Measurements from ENCODE around the gene ZC3H13.

Gene ZC3H13

GRCh38 chr13:45932676-45933075 lies 119.9 kb downstream of the ZC3H13 start:
- no peak for DNase-seq

DNA sequence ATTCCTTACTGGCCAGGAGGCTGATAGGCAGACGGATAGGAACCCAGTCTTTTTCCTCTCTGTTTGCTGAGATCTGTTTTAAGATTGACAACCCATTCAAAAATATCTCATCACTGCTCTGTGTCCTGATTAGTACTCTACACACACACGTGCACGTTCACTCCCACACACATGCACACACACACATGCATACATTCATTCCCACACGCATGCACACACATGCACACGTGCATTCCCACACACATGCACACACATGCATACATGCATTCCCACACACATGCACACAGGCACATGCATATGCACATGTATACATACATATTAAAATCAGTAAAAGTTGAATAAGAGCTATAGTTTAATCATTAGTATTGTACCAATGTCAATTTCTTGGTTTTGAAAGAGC lies 120.4 kb downstream of the ZC3H13 start:
- no peak for DNase-seq

DNA sequence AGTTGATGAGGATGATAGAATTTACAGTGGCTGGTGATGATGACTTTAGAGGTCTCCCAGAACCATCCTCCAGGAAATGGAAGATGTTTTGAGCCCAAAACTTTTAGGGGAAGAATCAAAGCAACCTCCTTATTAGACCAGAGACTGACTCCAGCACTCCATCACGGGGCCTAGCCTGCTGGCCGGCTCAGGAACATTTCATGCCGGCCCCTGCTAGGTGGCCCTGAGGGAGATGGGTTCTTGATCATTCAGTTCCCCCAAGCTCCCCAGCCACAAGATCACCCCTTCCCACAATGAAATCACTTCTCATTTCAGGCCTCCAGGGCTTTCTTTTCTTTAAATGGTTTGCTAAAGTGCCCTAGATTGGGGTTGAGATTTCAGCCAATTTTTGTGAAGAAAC lies 121.3 kb downstream of the ZC3H13 start:
- no peak for DNase-seq

DNA sequence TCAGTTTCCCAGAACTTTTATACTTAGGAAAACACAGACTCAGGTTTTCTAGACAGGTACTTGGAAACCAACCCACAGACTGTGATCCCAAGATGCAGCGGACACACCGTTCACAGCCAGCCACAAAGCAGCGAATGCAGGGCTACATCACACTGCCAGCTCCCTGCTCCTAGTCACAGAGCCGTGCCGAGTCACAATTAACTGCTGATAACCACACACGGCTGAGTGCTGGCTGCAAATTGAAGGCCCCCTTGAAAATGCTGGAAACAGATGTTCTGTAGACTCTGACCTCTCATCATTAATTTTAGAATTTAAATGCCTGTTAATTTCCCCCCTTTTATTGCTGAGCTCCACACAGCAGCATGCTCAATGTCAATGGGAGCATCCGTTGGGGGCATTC lies 122.4 kb downstream of the ZC3H13 start:
- no peak for DNase-seq

- DNase-seq: no peak
Measured at GRCh38 chr13:45928843-45929242, 123.7 kb downstream of the ZC3H13 start.

GRCh38 chr13:45928176-45928575 lies 124.4 kb downstream of the ZC3H13 start:
- no peak for DNase-seq

DNA sequence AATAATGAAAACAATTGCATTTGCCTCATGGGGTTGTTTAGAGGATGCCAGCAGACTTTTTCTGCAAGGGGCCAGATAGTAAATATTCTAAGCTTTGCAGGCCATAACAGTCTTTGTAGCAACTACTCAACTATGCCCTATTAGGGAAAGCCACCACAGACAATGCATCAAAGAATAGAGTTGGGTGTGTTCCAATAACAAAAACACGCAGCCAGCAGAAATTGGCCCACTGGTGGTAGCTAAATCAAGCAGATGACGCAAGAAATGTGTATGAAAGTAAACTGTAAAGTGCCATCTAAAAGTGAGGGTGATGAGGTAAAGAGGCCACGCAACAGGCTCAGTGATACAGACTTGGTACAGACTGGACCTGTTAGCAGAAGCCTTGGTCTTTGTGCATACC lies 125.8 kb downstream of the ZC3H13 start:
- no peak for DNase-seq

GRCh38 chr13:45925151-45925550 lies 127.4 kb downstream of the ZC3H13 start:
- no peak for DNase-seq

DNA sequence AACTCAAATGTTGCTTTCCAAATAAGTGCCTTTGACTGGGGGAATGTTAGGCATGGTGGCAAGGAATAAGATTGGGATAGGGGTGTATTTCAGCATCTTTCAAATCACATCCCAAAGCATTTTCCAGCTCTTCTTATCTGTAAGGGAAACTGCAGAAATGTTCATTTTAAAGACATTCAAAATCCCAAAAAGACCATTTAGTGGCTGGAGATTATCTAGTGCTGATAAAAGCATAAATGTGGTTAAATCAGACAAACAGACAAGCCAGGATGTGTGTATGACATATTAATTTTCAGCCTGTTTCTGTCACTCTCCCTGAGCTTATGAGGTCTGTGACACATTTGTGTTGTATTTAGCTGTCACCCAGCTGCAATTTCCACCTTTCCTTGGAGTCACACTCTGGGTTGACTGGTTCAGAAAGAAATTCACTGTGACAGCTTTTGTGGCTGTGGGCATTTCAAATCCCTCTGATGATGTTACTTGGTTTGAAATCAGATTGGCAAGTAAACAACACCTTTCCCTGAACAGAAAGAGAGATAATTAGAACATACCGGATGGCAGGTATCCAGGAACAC lies 131.3 kb downstream of the ZC3H13 start:
- no peak for DNase-seq

DNA sequence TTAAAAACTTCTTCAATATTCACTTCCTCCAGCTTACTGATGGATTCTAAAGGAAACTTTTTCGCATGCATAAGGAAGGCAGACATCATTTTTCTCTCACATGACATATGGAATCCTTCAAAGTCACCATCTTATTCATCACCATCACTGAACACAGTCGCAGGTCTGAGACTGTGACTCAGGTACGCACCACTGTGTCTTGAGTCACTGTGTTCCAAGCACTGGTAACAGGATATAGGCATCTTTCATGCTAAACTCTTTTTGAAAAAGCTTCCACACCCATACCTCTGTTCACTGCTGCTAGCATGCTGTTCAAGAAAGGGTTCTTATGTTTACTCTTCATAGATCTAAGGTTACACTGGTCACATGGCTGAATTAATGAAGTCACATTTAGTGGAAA lies 133.9 kb downstream of the ZC3H13 start:
- no peak for DNase-seq

- DNase-seq: no peak
Measured at GRCh38 chr13:45917019-45917418, 135.5 kb downstream of the ZC3H13 start.

GRCh38 chr13:45915686-45916439 lies 136.7 kb downstream of the ZC3H13 start:
- DNase-seq: no peak

DNA sequence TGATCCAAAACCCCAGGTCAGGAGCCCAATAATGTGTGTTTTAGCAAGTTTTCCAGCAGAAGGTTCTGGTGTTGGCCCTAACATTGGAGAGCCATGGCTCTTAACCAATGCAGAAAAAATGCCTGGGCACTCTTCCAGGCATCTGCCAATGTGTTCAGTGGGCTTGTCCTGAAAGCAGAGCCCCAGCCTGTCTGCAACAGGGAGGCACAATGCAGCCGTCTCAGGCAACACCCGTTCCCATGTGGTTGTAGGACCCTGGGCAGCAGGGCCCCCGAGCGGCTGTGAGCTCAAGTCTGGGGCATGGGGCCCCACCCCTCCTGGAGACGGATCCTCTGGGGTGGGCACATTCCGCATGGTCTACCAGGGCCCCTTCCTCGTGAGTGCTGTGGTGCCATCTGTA lies 142.9 kb downstream of the ZC3H13 start:
- no peak for DNase-seq

GRCh38 chr13:45909089-45909488 lies 143.5 kb downstream of the ZC3H13 start:
- no peak for DNase-seq

DNA sequence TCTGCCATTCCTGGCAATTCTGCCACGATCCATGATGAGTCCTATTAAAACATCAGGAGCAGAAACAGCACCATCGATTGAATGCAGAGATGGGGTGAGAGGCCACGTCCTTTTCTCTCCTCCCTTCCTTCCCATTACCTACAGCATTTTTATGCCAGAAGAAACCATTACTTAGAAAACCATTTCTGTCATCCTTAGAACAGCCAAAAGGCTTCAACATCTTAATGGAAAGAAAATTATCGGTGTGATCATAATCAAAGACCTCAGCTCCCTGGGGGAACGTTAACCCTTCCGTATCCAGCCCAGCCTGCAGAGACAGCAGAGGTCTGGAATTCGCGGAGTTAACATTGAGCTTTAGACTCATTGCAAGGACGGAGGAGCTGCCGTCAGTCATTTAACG lies 145.0 kb downstream of the ZC3H13 start:
- DNase-seq: no peak

Measured in effector CD4-positive, alpha-beta T cell (primary cell).